Muscle layer of duodenum (tissue), 2 donors: ENCODE measurements around the gene VTI1B.

Experiments used
- H3K27ac ChIP-seq: one replicate; pipeline ENCODE4 v1.7.0; 2013; ENCODE audit warnings: mild to moderate bottlenecking, low read length
- H3K27me3 ChIP-seq: one replicate; pipeline ENCODE4 v1.7.0; 2013; ENCODE audit warnings: low read depth, mild to moderate bottlenecking, control low read depth, low read length
- H3K36me3 ChIP-seq, 2 donors: one replicate each; pipeline ENCODE4 v1.7.0; 2013; ENCODE audit warnings: low read length in 2 of 2, control low read depth in 1 of 2, mild to moderate bottlenecking in 1 of 2; ENCODE audit not compliant: insufficient read depth in 2 of 2, control insufficient read depth in 1 of 2
- H3K4me1 ChIP-seq, 2 donors: one replicate each; pipeline ENCODE4 v1.7.0; 2013; ENCODE audit warnings: low read length in 2 of 2, mild to moderate bottlenecking in 2 of 2, control low read depth in 1 of 2, moderate library complexity in 1 of 2; ENCODE audit not compliant: insufficient read depth in 2 of 2, control insufficient read depth in 1 of 2
- H3K4me3 ChIP-seq, 2 donors: one replicate each; pipeline ENCODE4 v1.7.0; 2013; ENCODE audit warnings: low read length in 2 of 2, low read depth in 1 of 2, mild to moderate bottlenecking in 1 of 2
- H3K9me3 ChIP-seq, 2 donors: one replicate each; pipeline ENCODE4 v1.7.0; 2013; ENCODE audit warnings: low read length in 2 of 2, control low read depth in 1 of 2, mild to moderate bottlenecking in 1 of 2; ENCODE audit not compliant: control insufficient read depth in 1 of 2
- donor health status: healthy.

Gene VTI1B

GRCh38 chr14:67679006-67679405 is 4.6 kb upstream of the VTI1B start:
- H3K27ac ChIP-seq = no peak overlapping the region
- H3K27me3 ChIP-seq = no peaks in the 10 kb centered on the region
- H3K36me3 ChIP-seq = peaks cover 27 to 44% of the 10 kb centered on the region in 2 donors
- no peak overlapping the region for H3K4me3 ChIP-seq
- H3K4me1 ChIP-seq = peaks cover 0 to 7% of the 10 kb centered on the region in 2 donors
- no peaks in the 10 kb centered on the region for H3K9me3 ChIP-seq

- Histone ChIP-seq H3K4me1 (peaks cover 6 to 28% of the 10 kb centered on the region in 2 donors), H3K9me3 (no peaks in the 10 kb centered on the region), H3K4me3 (peak overlapping the region; percentile 83 to 99), H3K36me3 (peaks cover 16 to 30% of the 10 kb centered on the region in 2 donors), H3K27me3 (no peaks in the 10 kb centered on the region), H3K27ac (peak overlapping the region; percentile 86)
These were observed 769 bp upstream of the VTI1B start for GRCh38 chr14:67675219-67675582.

GRCh38 chr14:67674139-67674479 is 323 bp downstream of the VTI1B start:
- Histone ChIP-seq H3K4me1 (peaks cover 6 to 28% of the 10 kb centered on the region in 2 donors), H3K27me3 (no peaks in the 10 kb centered on the region), H3K4me3 (peak overlapping the region; percentile 83 to 99), H3K9me3 (no peaks in the 10 kb centered on the region), H3K27ac (peak overlapping the region; percentile 86), H3K36me3 (peaks cover 13 to 24% of the 10 kb centered on the region in 2 donors)

GRCh38 chr14:67673451-67673850 is 981 bp downstream of the VTI1B start:
- Histone ChIP-seq H3K9me3 (no peaks in the 10 kb centered on the region), H3K36me3 (peaks cover 8 to 17% of the 10 kb centered on the region in 2 donors), H3K27ac (peak overlapping the region; percentile 60), H3K4me3 (peak overlapping the region; percentile 83 to 99), H3K27me3 (no peaks in the 10 kb centered on the region), H3K4me1 (peaks cover 6 to 28% of the 10 kb centered on the region in 2 donors)

GRCh38 chr14:67668559-67668958 is 5.9 kb downstream of the VTI1B start:
- H3K36me3 ChIP-seq = no peaks in the 10 kb centered on the region
- no peak overlapping the region for H3K4me3 ChIP-seq
- no peak overlapping the region for H3K27ac ChIP-seq
- H3K4me1 ChIP-seq = peaks cover 4 to 28% of the 10 kb centered on the region in 2 donors
- H3K9me3 ChIP-seq = no peaks in the 10 kb centered on the region
- no peaks in the 10 kb centered on the region for H3K27me3 ChIP-seq

- Histone ChIP-seq H3K36me3 (no peaks in the 10 kb centered on the region), H3K27me3 (no peaks in the 10 kb centered on the region), H3K9me3 (no peaks in the 10 kb centered on the region), H3K27ac (no peak overlapping the region), H3K4me1 (peaks cover 0 to 12% of the 10 kb centered on the region in 2 donors), H3K4me3 (no peak overlapping the region)
These were observed 7.5 kb downstream of the VTI1B start for GRCh38 chr14:67666750-67667449.

GRCh38 chr14:67665868-67666267 is 8.6 kb downstream of the VTI1B start:
- Histone ChIP-seq H3K4me3 (no peak overlapping the region), H3K4me1 (peaks cover 0 to 12% of the 10 kb centered on the region in 2 donors), H3K27me3 (no peaks in the 10 kb centered on the region), H3K9me3 (no peaks in the 10 kb centered on the region), H3K36me3 (peaks cover 0 to 1% of the 10 kb centered on the region in 2 donors), H3K27ac (no peak overlapping the region)

- H3K27ac ChIP-seq = no peak overlapping the region
- H3K36me3 ChIP-seq = peaks cover 1 to 13% of the 10 kb centered on the region in 2 donors
- no peaks in the 10 kb centered on the region for H3K9me3 ChIP-seq
- H3K4me3 ChIP-seq = no peak overlapping the region
- H3K27me3 ChIP-seq = no peaks in the 10 kb centered on the region
- peaks cover 0 to 12% of the 10 kb centered on the region in 2 donors for H3K4me1 ChIP-seq
These were observed 10.8 kb downstream of the VTI1B start for GRCh38 chr14:67663633-67664032.

- Histone ChIP-seq H3K27me3 (no peaks in the 10 kb centered on the region), H3K27ac (no peak overlapping the region), H3K36me3 (peaks cover 70 to 72% of the 10 kb centered on the region in 2 donors), H3K4me1 (no peaks in the 10 kb centered on the region), H3K4me3 (no peak overlapping the region), H3K9me3 (no peaks in the 10 kb centered on the region)
These were observed 20.7 kb downstream of the VTI1B start for GRCh38 chr14:67653651-67654280.

- no peak overlapping the region for H3K27ac ChIP-seq
- H3K4me3 ChIP-seq = no peak overlapping the region
- no peaks in the 10 kb centered on the region for H3K4me1 ChIP-seq
- no peaks in the 10 kb centered on the region for H3K27me3 ChIP-seq
- H3K36me3 ChIP-seq = peaks cover 61 to 73% of the 10 kb centered on the region in 2 donors
- H3K9me3 ChIP-seq = no peaks in the 10 kb centered on the region
These were observed 22.2 kb downstream of the VTI1B start for GRCh38 chr14:67652189-67652588.

- Histone ChIP-seq H3K36me3 (peaks cover 60 to 73% of the 10 kb centered on the region in 2 donors), H3K27ac (no peak overlapping the region)
These were observed 23.7 kb downstream of the VTI1B start for GRCh38 chr14:67650694-67651093.

More at GRCh38 chr14:67650694-67651093, 23.7 kb downstream of the VTI1B start:
- H3K4me1 ChIP-seq = no peaks in the 10 kb centered on the region
- no peaks in the 10 kb centered on the region for H3K27me3 ChIP-seq
- H3K4me3 ChIP-seq = no peak overlapping the region
- no peaks in the 10 kb centered on the region for H3K9me3 ChIP-seq
